HL-60 (cell line): ENCODE results near the gene LSM4.

Experiments
- CTCF ChIP-seq: IDR thresholded peaks from one replicate; pipeline ENCODE4 v1.5.1; 2011; ENCODE audit warnings: low read length, control low read depth, inconsistent platforms; ENCODE audit not compliant: insufficient read depth
- GABPA ChIP-seq: IDR thresholded peaks from 2 replicates; pipeline ENCODE4 v1.6.1; 2012; ENCODE audit warnings: low read depth
- POLR2AphosphoS5 ChIP-seq: IDR thresholded peaks from 2 replicates; pipeline ENCODE4 v1.6.1; 2012; ENCODE audit warnings: low read depth
- TF ChIP-seq, protein P1 (sequence below): IDR thresholded peaks from 2 replicates; pipeline ENCODE4 v1.6.1; 2012; ENCODE audit warnings: low read depth; ENCODE audit not compliant: insufficient replicate concordance

- TF ChIP-seq CTCF (no peak), POLR2AphosphoS5 (no peak), GABPA (no peak)
- TF ChIP-seq, protein P1, sequence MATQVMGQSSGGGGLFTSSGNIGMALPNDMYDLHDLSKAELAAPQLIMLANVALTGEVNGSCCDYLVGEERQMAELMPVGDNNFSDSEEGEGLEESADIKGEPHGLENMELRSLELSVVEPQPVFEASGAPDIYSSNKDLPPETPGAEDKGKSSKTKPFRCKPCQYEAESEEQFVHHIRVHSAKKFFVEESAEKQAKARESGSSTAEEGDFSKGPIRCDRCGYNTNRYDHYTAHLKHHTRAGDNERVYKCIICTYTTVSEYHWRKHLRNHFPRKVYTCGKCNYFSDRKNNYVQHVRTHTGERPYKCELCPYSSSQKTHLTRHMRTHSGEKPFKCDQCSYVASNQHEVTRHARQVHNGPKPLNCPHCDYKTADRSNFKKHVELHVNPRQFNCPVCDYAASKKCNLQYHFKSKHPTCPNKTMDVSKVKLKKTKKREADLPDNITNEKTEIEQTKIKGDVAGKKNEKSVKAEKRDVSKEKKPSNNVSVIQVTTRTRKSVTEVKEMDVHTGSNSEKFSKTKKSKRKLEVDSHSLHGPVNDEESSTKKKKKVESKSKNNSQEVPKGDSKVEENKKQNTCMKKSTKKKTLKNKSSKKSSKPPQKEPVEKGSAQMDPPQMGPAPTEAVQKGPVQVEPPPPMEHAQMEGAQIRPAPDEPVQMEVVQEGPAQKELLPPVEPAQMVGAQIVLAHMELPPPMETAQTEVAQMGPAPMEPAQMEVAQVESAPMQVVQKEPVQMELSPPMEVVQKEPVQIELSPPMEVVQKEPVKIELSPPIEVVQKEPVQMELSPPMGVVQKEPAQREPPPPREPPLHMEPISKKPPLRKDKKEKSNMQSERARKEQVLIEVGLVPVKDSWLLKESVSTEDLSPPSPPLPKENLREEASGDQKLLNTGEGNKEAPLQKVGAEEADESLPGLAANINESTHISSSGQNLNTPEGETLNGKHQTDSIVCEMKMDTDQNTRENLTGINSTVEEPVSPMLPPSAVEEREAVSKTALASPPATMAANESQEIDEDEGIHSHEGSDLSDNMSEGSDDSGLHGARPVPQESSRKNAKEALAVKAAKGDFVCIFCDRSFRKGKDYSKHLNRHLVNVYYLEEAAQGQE = no peak
Observed at GRCh38 chr19:18332917-18333530, 10.1 kb upstream of the LSM4 start.
